HG03354 (cell line): Measurements from ENCODE around the gene RANBP3.
"Not testable (repeated sequence)": the region's sequence is repeated elsewhere in the genome, so short reads cannot be mapped to it uniquely, and the experiment has no call there.

Source experiments
- ATAC-seq: cut with Tn5 transposase; IDR thresholded peaks from one replicate; pipeline ENCODE4 v1.9.1; 2021; ENCODE audit warnings: mild to moderate bottlenecking; ENCODE audit not compliant: unreplicated experiment, poor library complexity, severe bottlenecking

The RANBP3 gene

DNA sequence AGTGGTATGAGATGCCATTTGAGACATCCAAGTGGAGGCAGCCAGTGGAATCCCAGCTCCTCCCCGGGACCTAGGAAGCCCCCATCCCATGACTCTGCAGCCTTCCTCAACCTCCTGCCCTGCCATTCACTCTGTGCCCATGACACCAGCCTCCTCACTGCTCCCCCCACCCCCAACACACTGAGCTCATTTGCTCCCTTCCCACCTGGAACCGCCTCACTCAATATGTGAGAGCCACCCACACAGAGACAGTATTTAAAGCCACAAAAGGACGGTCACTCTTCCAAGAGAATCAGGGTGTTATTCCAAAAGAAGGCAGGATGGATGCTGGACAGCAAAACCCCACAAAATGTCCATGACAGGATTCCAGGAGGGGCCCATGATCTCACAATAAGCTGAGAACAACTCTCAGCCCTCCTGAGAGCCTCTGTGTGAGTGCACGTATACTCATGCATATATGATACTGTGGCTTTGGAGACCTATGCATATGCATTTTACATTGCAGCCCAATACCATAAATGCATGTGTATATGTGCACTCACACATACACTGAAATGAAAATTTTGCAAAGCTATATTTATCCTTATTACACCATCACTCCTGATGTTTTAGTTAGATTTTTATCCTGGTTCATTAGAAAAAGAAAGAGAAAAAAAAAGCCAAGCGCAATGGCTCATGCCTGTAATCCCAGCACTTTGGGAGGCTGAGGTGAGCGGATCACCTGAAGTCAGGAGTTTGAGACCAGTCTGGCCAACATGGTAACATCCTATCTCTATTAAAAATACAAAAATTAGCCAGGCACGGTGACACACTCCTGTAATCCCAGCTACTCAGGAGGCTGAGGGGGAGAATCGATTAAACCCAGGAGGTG lies 10.8 kb upstream of the RANBP3 start:
- ATAC-seq, result no peak

DNA sequence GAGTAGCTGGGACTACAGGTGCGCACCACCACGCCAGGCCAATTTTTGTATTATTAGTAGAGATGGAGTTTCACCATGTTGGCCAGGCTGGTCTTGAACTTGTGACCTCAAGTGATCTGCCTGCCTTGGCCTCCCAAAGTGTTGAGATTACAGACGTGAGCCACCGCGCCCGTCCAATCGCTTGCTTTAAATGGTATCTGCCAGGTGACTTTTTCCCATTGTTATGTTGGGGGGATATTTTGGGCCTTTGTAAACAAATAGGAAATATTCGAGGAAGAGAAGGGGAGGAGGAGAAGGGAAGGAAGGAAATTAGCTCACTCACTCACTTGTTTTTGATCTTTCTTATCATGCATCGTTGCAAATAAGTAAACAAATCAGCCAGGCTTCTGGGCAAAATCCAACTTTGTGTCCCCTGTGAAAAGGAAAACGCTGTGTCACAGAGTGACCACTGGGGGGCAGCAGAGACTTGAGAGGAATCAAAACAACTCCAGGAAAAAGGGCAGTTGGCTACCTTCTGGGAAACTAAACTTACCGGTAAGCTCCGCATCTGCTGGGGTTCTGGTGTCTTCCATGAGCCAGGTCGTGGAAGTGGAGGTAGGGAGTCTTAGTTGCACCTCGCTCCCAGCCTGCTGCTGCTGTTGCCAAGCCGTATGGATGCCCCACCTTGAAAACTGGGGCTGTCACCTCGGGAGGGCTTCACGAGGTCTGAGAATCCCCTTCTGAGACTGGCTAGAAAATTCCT lies 9.3 kb upstream of the RANBP3 start:
- no peak for ATAC-seq

- ATAC-seq, result not testable (repeated sequence)
Observed at GRCh38 chr19:5985837-5986236, 7.9 kb upstream of the RANBP3 start.

- ATAC-seq, result no peak
Observed at GRCh38 chr19:5985098-5985783, 7.3 kb upstream of the RANBP3 start.

DNA sequence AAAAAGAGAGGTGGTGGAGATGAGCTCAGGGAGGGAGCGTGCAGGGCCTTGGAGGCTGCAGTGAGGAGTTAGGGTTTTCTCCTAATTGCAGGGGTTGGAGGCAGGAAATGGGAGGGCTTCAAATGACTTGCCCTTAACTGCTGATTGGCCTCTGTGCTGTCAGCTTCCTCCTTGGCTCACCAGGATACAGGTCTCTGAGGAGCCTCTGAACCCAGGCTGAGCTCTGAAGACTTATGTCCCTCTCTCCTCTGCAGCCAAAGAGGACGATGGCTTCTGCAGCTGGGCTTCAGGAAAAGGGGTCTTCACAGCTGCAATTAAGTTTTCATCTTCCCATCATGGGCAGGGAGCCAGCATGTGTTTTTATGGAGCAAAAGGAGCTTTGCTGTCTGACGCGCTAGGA lies 6.7 kb upstream of the RANBP3 start:
- ATAC-seq, result no peak

DNA sequence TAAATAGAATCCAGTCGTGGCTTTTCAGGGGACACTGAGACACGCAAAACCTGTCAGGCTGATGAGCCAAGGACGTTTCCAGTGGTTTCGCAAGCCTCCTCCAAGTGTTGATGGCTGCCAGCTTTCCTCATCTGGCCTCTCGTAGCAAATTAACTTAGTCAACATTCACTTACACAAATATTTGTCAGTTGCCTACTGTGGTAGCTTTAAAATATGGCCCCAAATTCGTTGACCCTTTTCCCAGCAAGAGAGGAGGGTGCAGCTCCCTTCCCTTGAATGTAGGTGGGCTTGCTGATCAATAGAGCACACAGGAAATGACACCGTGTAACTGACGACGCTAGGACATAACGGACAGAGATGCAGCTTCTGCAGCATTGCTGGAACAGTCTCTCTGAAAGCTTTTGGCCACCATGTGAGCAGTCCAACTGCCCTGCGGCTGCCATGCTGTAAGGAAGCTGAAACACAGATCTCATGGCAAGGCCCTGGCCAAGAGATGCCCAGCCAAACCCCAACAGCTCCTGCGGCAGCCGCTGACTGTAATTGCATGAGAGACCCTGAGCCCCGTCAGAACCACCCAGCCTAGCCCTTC lies 5.5 kb upstream of the RANBP3 start:
- ATAC-seq, result no peak

- no peak for ATAC-seq
Observed at GRCh38 chr19:5978606-5979552, 939 bp upstream of the RANBP3 start.

DNA sequence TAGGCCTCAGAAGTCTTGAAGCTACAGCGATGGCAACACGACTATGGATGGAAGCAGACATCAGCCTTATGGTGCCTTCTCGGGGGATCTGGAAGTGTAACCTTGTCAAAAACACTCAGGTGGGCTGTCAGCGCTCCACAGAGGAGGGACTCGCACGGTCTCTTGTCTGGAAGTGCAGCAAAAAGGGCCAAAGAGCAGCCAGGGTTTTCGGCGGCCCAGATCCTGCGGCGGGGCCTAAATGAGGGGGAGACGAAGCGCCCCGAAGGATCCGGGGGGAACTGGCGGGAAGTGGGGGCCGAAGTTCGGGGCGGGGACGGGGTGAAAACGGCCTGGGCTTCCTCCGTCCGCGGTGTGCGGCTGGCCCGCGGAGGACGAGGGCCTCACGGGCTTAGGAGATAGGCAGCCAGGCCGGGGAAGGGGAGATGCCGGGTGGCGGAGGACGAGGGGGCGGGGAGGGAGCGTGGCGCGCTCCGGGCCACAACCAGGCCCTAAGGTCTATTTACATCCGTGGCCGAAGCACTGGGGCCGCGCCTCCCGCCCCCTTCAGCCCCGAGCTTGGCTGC lies 637 bp downstream of the RANBP3 start:
- no peak for ATAC-seq

- no peak for ATAC-seq
Observed at GRCh38 chr19:5976768-5977167, 1.2 kb downstream of the RANBP3 start.

DNA sequence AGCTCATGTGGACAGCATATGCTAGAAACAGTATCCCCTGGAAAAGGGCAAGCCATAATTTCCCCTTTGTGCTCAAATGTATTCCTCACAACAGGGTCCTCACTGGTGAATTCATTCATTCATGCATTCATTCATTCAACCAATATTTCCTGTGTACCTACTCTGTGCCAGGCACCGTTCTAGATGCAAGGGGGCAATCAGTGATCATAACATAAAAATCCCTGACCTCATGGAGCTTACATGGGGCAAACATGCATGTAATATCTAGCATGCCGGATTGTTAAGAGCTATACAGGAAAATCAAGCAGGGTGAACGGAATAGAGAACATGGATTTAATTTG lies 2.6 kb downstream of the RANBP3 start:
- ATAC-seq, result no peak

DNA sequence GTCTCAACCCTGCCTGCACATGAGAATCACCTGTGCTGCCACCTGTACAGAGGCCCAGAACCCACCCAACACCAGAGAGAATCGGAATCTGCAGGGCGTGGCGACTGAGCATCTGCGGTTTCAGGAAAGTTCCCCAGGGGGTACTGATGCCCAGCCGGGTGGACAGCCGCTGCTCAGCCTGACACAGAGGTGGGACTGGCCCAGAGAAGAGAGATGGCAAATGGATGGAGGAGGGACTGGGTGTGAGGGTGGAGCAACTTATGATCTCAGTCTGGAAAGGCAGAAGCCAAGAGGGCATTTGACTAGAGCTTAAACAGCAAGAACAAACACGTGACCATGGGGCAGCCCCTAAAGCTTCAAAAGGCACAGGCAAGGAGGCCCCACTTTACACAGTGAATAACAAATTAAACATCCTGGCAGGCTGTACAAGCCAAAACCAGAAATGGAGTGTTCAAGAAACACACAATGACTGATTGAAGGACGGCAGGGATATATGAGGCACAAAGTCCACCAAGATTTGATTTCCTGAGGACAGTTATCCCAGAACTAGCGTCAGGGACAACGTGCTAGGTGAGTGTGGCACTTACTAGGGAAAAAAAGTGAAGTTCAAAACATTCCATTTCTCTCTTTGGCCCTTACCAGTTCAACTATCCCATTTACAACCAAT lies 3.1 kb downstream of the RANBP3 start:
- ATAC-seq, result no peak

GRCh38 chr19:5973867-5974635 lies 3.9 kb downstream of the RANBP3 start:
- ATAC-seq, result no peak

- ATAC-seq, result no peak
Observed at GRCh38 chr19:5973376-5973775, 4.6 kb downstream of the RANBP3 start.

DNA sequence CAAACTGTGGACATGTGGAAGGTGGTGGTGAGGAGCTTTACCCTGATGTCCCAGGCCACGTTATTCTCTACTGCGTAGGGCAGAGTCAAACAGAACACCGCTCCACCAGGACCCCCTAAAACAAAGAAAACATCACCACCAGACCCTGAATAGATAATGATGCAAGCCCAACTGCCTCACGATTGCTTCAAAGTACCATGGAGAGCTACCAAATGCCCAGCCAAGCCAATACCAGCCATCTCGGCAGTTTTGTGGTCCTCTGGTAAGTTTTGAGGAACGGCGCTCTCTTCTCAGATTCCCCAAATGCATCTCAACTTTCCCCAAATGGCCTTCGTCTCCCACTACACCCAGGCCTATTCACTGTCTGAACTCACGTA lies 5.6 kb downstream of the RANBP3 start:
- ATAC-seq, result no peak

DNA sequence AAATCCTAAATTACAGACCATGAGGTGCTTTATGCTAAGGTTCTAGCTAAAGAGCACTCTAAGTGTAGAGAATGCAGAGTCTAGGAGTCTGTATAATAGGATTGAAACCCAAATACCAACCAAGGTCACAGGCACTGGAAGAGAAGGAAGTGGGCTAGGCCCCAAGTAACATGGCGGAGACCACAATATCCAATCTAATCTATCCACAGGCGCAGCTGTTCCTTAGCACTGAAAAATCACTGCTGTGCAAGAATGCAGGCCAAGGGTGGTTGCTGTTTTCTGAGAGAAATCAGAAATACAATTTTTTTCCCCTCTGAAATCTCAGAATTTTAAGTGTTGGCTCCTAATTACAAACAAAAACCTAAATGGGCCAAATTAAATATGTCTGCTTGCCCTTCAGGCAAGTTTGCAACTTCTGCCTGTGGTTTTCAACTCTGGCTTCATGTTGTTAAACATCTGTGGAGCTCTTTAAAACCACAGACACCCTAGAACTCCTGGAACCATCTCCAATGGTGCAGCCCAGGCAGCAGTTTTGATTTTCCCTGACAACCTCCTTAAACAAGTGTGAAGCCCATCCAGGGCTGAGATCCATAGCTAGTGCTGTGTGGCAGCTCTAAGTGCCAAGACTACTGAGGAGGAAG lies 6.1 kb downstream of the RANBP3 start:
- no peak for ATAC-seq

- ATAC-seq, result no peak
Observed at GRCh38 chr19:5969476-5969875, 8.5 kb downstream of the RANBP3 start.
